Measurements from ENCODE around the gene TRIM2. TPM values are rescaled to one million over a fixed set of nuclear protein-coding genes. Genes with fewer than 3 reads are reported as not detected.

TRIM2 gene
- total RNA-seq (2022; extraction: Qiagen RNA extraction; ENCODE audit: low read depth): 0.71 to 0.93 TPM (median 0.89 TPM) in 5 replicates

GRCh38 chr4:153204247-153204671 lies at the start of gene TRIM2:
Gene TRIM2 (plus strand): TSS chr4:153204443. CDS start chr4:153204531, 88 bp downstream.

GRCh38 chr4:153344131-153345011 lies 140.1 kb downstream of the TRIM2 start, which contains the start of gene MND1:
Gene MND1 (plus strand): TSS chr4:153344688. CDS start chr4:153344738, 50 bp downstream.

Other genes starting within 250 kb of the TRIM2 start
- 12.7 to 16.5 TPM (median 13.3 TPM) in 5 replicates for gene MND1, start 140.2 kb downstream of the TRIM2 start, total RNA-seq (2022; extraction: Qiagen RNA extraction; ENCODE audit: low read depth)